NCI-H2227 treated with DMSO at 0.1 percent for 48 hours (cell line): ENCODE data around the gene LRCH1.

Source experiments
- DNase-seq: peaks from one replicate; lab custom pipeline; 2025; lab: John Stamatoyannopoulos, UW

Gene LRCH1

GRCh38 chr13:46615888-46616531 lies 63.0 kb downstream of the LRCH1 start:
- no peak for DNase-seq

- DNase-seq: no peak
Observed at GRCh38 chr13:46617229-46617721, 64.3 kb downstream of the LRCH1 start.

DNA sequence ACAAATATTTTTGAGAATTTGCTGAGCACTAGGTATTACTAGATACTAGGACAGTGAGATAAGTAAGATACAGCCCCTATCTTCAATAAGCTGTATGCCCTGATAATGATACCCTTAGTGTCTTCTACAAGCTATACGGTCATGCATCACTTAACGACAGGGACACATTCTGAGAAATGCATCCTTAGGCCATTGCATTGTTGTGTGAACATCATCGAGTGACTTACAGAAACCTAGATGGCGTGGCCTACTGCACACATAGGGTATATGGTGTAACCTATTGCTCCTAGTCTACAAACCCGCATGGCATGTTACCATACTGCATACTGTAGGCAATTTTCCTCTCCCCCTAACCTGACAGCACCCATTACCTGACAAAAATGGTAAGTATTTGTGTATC lies 64.9 kb downstream of the LRCH1 start:
- DNase-seq: no peak

DNA sequence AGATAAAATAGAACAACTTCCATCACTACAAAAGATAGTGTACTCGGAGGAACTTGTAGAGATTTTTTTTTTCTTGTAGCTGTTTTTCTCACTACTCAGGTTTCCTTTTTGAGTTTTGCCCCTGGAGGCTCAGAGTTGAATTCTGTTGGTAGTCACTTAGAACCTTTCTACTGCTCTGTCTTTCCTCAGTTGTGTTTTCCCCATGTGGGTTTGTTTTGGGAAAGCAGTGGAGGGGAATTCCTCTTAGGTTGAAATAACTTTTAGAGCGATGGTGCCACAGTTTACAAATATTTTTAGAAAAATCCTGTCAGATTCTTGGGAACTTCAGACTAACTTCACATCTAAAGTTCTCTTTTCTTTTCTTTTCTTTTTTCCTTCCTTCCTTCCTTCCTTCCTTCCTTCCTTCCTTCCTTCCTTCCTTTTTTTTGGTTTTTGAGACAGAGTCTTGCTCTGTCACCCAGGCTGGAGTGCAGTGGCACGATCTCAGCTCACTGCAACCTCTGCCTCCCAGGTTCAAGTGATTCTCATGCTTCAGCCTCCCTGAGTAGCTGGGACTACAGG lies 65.8 kb downstream of the LRCH1 start:
- no peak for DNase-seq

GRCh38 chr13:46620029-46620428 lies 67.1 kb downstream of the LRCH1 start:
- no peak for DNase-seq

DNA sequence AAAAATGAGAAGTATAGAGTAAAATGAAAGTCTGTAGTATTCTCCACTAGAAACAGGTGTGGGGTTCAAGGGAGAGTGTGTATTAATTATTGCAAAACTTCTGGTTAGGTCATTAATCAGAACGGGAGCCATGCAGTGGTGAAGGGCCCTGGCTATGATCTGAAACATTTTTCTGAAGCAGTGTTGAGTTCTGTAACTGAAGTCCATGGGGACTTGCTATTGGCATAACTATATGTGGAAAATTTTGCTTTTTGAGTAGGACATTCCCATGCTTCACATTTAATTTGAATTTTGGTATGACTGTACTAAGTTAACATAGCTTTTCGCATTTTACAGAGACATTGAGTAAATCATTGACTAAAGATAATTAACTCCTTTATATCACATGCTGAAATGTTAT lies 67.5 kb downstream of the LRCH1 start:
- no peak for DNase-seq

DNA sequence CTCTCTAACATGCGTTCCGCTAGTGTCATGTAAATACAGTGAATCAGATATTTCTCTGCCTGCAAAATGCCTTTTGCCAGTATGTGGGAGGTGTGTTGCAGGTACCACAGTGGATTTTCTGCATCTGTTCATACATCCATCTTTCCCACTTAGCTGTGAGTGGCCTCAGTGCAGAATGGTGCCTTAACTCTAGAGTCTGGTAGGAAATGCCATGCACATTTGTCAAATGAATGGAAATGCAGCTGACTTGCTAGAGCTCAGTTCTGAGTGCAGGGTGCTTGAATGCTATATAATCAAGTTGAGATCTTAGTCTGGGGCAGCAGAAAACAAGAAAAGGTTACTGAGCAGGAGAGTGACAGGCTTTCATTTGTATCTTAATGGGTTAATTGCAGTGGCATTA lies 68.2 kb downstream of the LRCH1 start:
- DNase-seq: peak; percentile 7

DNA sequence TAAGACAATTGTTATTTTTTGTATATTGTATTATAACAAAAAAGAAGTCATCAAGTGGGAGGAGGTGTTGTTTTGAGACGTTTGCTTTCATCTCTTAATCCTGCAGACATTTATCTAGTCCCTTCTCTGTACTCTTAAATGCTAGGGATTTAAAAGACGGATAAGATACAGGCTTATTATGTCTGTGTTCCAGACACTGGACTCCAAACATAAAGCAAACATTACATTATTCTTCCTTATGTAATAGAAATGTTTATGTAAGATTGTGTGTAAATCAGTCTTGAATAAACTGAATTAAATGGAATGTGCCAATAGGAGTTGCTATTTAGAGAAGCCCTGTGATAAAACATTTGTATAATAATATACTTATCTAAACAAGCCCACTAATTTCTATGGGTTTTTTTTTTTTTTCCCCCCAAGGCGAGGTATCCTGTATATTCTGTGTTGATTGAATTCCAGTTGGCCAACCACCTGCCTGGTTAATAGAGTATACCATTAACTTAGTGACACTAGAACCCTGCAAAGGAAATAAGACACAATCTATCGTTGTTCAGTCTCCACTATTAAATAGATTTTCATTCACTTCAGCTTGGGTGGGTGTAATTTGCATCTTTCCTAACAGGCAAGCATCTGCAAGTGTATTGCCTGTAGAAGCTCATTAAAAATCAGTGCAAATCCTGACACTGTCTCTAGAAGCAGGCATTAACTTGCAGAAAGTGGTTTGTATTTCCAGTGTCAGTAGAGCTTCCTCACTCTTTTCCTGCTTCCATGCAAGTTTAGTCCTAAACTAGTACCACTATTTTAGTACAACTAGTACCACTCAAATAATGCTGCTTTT lies 69.0 kb downstream of the LRCH1 start:
- no peak for DNase-seq

DNA sequence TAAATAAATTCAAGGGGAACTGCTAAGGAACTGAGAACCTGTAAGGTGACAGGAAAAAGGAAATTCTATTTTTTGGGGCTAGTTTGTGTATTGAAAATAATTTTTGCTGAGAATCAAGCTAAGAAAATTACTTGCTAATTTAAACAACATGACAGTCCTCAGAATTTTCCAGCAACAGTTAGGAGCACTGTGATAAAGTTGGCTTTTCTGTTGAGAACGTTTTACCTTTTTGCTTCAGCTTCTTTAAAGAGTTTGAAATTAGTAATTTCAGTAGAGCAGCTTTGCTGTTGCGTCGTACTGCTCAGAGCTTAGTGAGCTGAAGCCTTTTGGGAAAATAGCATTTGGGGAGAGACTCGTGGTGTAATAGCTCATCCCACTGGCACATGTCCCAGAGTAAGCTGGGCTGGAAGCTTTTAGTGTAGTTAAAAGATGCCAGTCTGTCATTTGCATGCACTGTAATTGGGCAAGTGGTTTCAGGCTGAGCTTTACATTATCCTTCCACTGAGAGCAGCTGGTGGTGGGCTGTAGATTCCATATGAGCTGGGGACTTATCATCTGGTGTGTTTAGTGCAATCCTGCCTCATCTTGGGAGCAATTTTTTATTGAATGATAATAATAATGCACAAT lies 69.8 kb downstream of the LRCH1 start:
- DNase-seq: no peak

GRCh38 chr13:46624353-46624752 lies 71.4 kb downstream of the LRCH1 start:
- no peak for DNase-seq

DNA sequence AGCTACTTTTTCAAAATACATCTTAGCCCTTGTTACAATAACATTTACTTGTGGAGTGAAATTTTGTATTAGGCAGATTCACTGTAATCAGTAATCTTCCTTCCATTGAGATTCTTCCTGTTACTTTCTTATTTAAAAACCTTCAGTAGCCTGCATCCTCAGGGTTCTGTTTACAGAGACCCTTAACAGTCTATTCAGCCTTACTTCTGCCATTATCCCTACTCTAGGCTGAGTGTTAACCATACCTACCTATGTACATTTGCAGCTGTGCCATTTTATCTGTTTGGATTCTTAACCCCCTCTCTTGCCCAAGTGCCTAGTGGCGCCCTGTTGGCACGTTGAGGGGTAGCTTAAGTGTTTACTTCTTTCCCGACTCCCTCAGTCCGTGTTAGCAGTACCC lies 71.9 kb downstream of the LRCH1 start:
- DNase-seq: no peak

- DNase-seq: no peak
Observed at GRCh38 chr13:46627462-46627861, 74.5 kb downstream of the LRCH1 start.

- no peak for DNase-seq
Observed at GRCh38 chr13:46628622-46629365, 75.8 kb downstream of the LRCH1 start.

DNA sequence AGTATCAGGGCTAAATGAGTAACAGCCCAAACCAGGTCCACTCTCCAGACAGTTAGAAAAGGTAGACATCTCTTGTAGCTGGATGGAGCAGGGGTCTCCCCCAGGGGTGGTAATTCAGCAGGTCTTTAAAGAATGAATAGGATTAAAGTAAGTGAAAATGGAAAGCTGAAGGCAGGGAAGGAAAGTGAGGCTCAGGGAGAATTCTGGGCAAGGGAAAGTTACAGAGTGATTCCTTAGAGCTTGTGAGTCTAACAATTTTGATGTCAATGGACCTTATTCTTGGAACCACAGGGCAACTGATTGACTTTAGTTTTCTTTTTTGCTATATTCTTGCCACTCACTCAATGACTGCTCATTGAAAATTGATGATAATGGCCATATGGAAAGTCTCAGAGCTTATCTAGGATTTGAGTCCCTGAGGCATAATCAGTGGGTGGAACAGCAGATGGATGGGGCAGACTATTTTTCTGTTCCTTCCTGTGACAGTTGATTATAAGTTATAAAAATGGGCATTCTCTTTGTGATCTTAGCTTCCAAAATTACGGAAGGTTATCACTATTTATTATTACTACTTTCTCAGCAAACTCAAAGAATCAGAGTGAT lies 76.9 kb downstream of the LRCH1 start:
- DNase-seq: no peak

DNA sequence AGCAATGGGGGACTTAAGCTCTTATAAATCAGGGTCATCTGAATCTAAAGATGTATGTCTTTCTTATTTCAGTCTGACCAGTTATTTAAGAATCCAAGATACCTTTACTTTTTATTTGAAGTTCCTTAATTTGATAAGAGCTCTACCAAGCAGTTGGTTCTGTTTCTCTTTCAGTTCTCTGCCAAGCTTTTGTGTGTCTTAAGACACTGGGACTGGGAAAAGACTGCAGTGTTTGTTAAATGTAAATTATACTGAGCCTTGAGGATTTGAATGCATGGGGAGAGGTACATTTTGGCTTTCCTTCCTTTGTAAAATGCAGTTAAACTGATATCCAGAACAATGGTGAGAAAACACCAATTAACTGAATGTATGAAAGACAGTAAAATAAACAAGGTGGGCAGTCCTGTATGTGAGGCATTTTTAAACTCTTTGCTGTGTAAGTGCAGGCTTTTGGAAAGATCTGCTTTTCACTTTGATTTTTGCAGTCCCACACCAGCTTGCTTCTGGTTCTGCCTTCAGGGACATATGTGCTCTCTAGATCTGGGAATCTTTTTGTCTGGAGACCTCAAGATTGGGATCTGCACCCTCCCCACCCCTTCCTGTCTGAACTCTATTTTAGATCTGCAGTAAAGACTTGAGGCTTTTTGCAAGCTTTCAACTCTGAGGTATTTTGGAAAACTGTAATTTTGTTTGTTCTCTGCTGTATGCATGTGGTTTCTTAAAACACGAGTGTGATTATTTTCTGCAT lies 77.6 kb downstream of the LRCH1 start:
- no peak for DNase-seq

DNA sequence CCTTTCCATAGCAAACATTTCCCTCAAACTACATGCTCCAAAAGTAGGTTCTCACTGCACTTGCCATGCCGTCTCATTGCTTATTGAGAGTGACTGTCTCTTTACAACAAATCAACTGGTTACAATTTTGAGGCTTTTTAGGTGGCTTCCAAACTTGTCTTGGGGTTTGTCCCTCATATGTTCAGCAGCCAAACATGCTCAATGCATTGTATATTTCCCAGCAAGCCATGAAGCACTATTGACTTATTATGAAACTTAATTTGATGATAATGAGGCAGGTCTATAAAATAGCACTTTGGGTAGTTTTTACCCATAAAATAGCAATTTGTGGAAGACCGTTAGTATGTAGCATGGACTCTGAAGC lies 78.2 kb downstream of the LRCH1 start:
- DNase-seq: no peak

DNA sequence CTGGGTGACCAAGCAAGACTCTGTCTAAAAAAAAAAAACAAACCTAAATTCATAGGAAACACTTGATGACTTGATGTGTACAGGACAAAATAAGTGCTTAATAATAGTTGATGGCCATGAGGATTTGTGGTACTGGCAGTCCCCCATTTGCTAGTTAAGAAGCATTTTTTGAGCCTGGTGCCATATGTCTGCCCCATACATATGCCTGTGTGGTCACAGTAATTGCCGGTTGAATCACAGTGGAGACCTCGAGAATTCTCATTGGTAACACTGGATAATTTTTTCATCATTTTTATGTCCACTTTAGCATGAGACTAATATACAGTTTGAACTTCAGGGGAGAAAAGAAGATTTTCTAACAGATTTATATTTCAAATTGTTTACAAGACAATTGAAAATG lies 79.2 kb downstream of the LRCH1 start:
- no peak for DNase-seq

DNA sequence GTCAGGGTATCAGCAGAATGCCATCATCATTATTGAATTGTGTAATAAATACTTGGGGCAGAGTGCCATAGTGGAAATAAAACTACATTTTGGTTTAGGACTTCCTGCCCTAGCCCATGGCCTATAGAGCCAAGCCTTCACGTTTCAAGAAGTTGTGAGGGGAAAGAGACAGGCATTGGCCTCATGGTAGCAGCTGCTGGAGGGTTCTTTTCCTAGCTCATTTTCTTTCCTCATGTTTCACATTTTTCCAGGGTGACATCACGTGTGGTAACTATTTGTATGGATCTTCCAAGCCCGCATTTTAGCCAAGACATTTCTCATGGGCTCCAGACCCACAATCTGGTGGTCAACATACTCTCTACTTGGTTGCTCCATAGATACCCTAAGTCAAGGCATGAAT lies 80.4 kb downstream of the LRCH1 start:
- no peak for DNase-seq

DNA sequence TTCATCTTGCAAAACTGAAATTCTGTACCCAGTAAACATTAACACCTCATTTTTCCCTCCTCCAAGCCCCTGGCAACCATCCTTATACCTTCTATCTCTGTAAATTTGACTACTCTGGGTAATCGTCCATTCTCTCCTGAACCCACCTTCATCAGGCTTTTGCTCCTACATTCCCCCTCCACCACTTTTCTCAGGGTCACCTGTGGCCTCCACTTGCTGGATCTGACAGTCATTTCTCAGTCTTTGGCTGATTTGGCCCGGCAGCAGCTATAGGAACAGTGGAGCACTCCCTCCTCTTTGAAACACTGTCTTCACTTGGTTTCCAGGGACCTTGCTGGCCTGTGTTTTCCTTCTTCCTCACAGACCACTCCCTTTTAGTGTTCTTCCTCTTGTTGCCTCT lies 83.5 kb downstream of the LRCH1 start:
- DNase-seq: no peak

DNA sequence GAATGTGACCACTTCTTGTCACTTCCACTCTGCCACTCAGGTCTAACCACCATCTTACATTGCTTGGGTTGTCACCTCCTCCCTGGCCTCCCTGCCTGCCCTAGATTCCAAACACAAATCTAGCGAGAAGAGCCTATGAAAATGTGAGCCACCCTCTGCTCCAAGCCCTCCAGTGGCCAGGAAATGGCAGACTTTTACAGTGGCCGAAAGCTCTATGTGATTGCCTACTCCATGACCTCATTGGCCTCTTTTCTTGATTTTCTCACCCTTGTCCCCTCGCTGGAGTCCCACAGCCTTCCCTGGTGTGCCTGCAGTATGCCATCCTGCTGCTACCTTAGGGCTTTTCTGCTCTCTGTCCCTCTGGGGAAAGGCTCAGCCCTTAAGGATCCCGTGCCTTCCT lies 84.2 kb downstream of the LRCH1 start:
- DNase-seq: no peak

GRCh38 chr13:46638262-46638661 lies 85.3 kb downstream of the LRCH1 start:
- no peak for DNase-seq
